Stomach smooth muscle (tissue), 2 donors: ENCODE results near the gene PDGFB.

Source experiments
- H3K27ac ChIP-seq: one replicate; pipeline ENCODE4 v1.7.0; 2013; ENCODE audit warnings: mild to moderate bottlenecking, low read length, inconsistent platforms
- H3K27me3 ChIP-seq, 2 donors: one replicate each; pipeline ENCODE4 v1.7.0; 2013; ENCODE audit warnings: low read length in 2 of 2; ENCODE audit not compliant: insufficient read depth in 2 of 2, control insufficient read depth in 1 of 2
- H3K36me3 ChIP-seq, 2 donors: one replicate each; pipeline ENCODE4 v1.7.0; 2013; ENCODE audit warnings: low read length in 2 of 2; ENCODE audit not compliant: control insufficient read depth in 2 of 2, insufficient read depth in 2 of 2
- H3K4me1 ChIP-seq: one replicate; pipeline ENCODE4 v1.7.0; 2013; ENCODE audit warnings: low read length; ENCODE audit not compliant: control insufficient read depth, insufficient read depth
- H3K4me3 ChIP-seq, 2 donors: one replicate each; pipeline ENCODE4 v1.7.0; 2013; ENCODE audit warnings: low read length in 2 of 2
- H3K9ac ChIP-seq, 2 donors: one replicate each; pipeline ENCODE4 v1.7.0; 2013; ENCODE audit warnings: low read length in 2 of 2, mild to moderate bottlenecking in 1 of 2
- H3K9me3 ChIP-seq, 2 donors: one replicate each; pipeline ENCODE4 v1.7.0; 2013; ENCODE audit warnings: low read length in 2 of 2; ENCODE audit not compliant: control insufficient read depth in 2 of 2
- donor health status: healthy.
- donor health status: Pancreatic carcinoma.

Gene PDGFB

GRCh38 chr22:39231197-39231950 lies 13.4 kb downstream of the PDGFB start:
- Histone ChIP-seq H3K27ac (no peak overlapping the region), H3K9me3 (no peaks in the 10 kb centered on the region), H3K27me3 (peaks cover 5 to 8% of the 10 kb centered on the region in 2 donors), H3K36me3 (no peaks in the 10 kb centered on the region), H3K4me3 (no peak overlapping the region), H3K4me1 (peaks cover 24% of the 10 kb centered on the region), H3K9ac (no peak overlapping the region)

DNA sequence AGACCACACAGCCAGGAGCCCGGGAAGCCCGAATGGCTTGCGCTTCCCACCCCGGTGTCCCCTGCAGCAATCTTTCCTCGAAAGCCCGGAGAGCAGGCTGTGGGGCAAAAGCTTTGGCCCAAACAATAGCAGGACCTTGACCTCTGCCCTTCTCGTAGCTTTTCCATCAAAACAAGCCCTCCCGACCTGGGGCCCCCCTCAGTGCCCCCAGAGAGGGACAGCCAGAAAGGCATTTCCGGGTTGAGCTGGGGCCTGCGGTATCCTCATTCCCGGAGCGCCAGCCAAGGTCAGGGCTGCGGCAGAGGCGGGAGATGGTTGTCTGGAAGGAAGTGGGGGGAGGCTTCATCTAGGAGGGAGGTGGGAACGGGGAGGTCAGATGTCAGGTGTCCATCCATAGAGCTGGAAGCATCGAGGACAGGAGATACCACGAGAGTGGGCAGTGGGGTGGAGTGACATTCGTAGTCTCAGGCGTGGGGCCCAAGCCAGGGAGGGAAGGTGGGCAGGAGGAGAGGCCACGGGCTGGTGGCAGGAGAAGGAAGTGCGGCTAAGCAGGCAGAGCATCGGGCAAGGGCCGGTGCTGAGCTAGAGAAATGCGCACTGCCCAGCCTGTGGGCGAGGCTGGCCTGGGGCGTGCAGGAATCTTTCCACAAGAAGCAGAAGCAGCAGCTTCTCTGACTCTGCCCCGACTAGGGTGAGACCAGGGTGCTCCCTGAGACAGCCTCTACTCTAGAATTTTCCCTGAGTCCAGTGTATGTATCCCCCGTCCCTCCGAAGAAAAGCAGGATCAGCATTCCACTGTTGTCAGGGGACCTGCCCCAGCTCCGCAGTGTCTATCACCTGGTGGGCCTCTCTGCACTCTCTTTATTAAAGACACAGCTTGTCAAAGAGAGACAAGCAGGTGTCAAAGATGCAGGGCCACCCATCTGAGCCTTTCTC lies 14.3 kb downstream of the PDGFB start:
- no peaks in the 10 kb centered on the region for H3K9me3 ChIP-seq
- peaks cover 16% of the 10 kb centered on the region for H3K4me1 ChIP-seq
- H3K4me3 ChIP-seq = no peak overlapping the region
- peaks cover 0 to 5% of the 10 kb centered on the region in 2 donors for H3K27me3 ChIP-seq
- no peaks in the 10 kb centered on the region for H3K36me3 ChIP-seq
- no peak overlapping the region for H3K27ac ChIP-seq
- H3K9ac ChIP-seq = no peak overlapping the region

- no peak overlapping the region for H3K9ac ChIP-seq
- no peaks in the 10 kb centered on the region for H3K9me3 ChIP-seq
- H3K36me3 ChIP-seq = no peaks in the 10 kb centered on the region
- H3K4me1 ChIP-seq = peaks cover 12% of the 10 kb centered on the region
- peaks cover 0 to 4% of the 10 kb centered on the region in 2 donors for H3K27me3 ChIP-seq
- H3K4me3 ChIP-seq = no peak overlapping the region
- H3K27ac ChIP-seq = no peak overlapping the region
These were observed 15.0 kb downstream of the PDGFB start for GRCh38 chr22:39229688-39230260.

DNA sequence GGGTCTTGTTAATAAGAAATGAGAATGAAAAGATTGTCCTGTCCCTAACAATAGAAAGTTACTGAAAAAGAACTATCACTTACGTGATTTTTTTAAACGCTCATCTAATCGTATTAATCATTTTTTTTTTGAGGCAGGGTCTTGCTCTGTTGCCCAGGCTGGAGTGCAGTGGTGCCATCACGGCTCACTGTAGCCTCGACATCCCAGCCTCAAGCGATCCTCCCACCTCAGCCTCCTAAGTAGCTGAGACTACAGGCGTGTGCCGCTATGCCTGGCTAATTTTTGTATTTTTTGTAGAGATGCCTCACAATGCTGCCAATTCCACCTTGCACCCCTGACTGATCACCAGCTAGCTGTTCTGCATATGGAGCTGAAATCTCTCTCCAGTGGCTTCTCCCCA lies 15.7 kb downstream of the PDGFB start:
- H3K27ac ChIP-seq = no peak overlapping the region
- peaks cover 7% of the 10 kb centered on the region for H3K4me1 ChIP-seq
- no peak overlapping the region for H3K9ac ChIP-seq
- H3K4me3 ChIP-seq = no peak overlapping the region
- no peaks in the 10 kb centered on the region for H3K9me3 ChIP-seq
- H3K36me3 ChIP-seq = no peaks in the 10 kb centered on the region
- peaks cover 0 to 3% of the 10 kb centered on the region in 2 donors for H3K27me3 ChIP-seq

DNA sequence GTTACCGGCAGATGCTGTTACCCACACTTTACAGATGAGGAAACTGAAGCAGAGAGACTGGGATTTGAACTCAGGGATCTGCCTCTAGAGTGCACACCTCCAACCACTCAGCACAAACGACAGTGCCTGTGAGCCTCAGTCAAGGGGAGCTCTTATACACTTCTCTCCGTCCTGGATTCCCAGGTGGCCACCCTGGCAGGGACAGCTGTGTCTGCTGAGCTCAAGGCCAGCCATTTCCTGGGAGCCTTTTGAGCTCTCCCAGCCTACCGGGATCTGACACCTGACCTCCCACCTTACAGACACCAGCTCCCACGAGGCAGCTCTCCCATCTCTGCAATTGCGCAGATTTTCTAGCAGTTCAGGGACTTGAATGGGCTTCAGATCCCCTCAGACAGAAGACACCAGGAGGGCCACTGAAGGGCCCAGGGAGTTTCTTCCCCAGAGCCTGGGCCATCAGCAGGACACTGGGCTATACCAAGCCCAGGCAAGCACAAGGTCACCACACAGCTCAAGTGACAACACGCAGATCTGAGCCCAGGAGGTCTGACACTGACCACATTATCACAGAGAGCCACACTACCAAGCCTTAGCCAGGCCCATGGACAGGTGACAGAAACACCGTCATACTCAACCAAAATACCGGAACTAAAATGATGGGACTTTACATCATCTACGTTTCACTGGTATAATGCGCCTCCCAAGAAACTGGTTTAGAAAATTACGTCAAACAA lies 17.1 kb downstream of the PDGFB start:
- H3K27me3 ChIP-seq = peaks cover 0 to 3% of the 10 kb centered on the region in 2 donors
- H3K9ac ChIP-seq = no peak overlapping the region
- no peaks in the 10 kb centered on the region for H3K36me3 ChIP-seq
- H3K4me1 ChIP-seq = peaks cover 5% of the 10 kb centered on the region
- H3K27ac ChIP-seq = no peak overlapping the region
- no peak overlapping the region for H3K4me3 ChIP-seq
- no peaks in the 10 kb centered on the region for H3K9me3 ChIP-seq

GRCh38 chr22:39226353-39226752 lies 18.4 kb downstream of the PDGFB start:
- Histone ChIP-seq H3K27ac (no peak overlapping the region), H3K9ac (no peak overlapping the region), H3K36me3 (no peaks in the 10 kb centered on the region), H3K27me3 (peaks cover 0 to 3% of the 10 kb centered on the region in 2 donors), H3K4me3 (no peak overlapping the region), H3K4me1 (peaks cover 2% of the 10 kb centered on the region), H3K9me3 (peaks cover 0 to 4% of the 10 kb centered on the region in 2 donors)

- peaks cover 2% of the 10 kb centered on the region for H3K4me1 ChIP-seq
- no peak overlapping the region for H3K27ac ChIP-seq
- H3K4me3 ChIP-seq = no peak overlapping the region
- H3K9me3 ChIP-seq = peaks cover 0 to 4% of the 10 kb centered on the region in 2 donors
- H3K36me3 ChIP-seq = no peaks in the 10 kb centered on the region
- H3K9ac ChIP-seq = no peak overlapping the region
- H3K27me3 ChIP-seq = peaks cover 0 to 3% of the 10 kb centered on the region in 2 donors
These were observed 19.2 kb downstream of the PDGFB start for GRCh38 chr22:39225591-39225990.

DNA sequence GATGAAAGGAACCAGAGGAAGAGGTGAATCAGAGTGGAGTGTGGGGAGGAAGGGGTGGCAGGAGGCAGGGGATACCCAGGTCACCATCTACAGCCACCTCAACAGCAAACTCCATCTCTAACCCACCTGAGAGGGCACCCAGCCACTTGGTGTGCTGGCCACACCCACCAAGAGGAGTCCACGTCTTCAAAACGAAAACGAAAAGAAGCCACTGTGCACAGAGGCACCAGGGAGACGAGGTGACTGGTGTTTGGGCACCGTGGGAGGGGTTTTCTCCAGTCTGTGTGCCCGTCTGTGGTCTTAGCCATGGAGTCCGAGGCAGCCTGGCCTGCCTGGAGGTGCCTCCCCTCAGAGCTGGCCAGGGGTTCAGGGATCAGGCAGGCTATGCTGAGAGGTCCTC lies 20.2 kb downstream of the PDGFB start:
- peaks cover 0 to 4% of the 10 kb centered on the region in 2 donors for H3K9me3 ChIP-seq
- no peak overlapping the region for H3K27ac ChIP-seq
- H3K4me1 ChIP-seq = no peaks in the 10 kb centered on the region
- H3K36me3 ChIP-seq = no peaks in the 10 kb centered on the region
- peaks cover 0 to 3% of the 10 kb centered on the region in 2 donors for H3K27me3 ChIP-seq
- no peak overlapping the region for H3K4me3 ChIP-seq
- no peak overlapping the region for H3K9ac ChIP-seq

DNA sequence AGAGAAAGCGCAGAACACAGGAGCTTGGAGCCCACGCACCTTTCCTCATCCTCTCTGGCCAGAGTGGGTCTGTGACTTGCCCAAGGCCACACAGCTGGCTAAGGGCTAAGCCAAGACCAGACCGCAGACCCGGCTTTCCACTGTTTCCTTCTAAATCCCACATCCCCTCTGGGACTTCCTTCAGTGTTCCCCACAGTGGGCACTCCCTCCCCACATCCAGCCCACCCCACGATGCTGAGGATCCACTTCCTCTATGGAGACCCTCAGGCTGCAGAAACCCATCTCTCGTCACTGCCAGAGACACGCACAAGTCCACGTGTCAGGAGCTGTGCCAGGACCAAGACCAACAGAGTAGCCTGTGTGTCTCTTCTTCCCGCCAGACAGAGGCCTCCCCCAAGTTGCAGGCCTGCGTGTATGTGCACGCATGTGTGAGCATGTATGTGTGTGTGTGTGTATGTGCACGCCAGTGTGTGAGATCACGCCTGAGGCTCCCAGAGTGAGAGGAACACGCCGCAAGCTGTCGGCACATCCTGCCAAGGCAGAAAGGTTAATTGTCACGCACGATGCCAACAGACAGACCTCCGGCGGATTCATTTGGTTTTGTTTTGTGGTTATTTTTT lies 21.6 kb downstream of the PDGFB start:
- Histone ChIP-seq H3K4me3 (no peak overlapping the region), H3K36me3 (no peaks in the 10 kb centered on the region), H3K9me3 (peaks cover 0 to 4% of the 10 kb centered on the region in 2 donors), H3K4me1 (no peaks in the 10 kb centered on the region), H3K27ac (no peak overlapping the region), H3K27me3 (no peaks in the 10 kb centered on the region), H3K9ac (no peak overlapping the region)
